Panc1 (cell line): ENCODE results near the gene CNIH1.

ENCODE experiments used
- TF ChIP-seq, protein P1 (sequence below), 2 experiments: IDR thresholded peaks; 2 replicates each; pipeline ENCODE4 v1.6.1; 2011 to 2012; ENCODE audit warnings: low read depth in 2 of 2, control low read depth in 1 of 2, low read length in 1 of 2, mild to moderate bottlenecking in 1 of 2, moderate library complexity in 1 of 2; ENCODE audit not compliant: insufficient read depth in 1 of 2
- TF ChIP-seq, protein P2 (sequence below): fragments of 450-650 bp; IDR thresholded peaks from 2 replicates; pipeline ENCODE4 v1.5.1; 2017; ENCODE audit warnings: mild to moderate bottlenecking

DNA sequence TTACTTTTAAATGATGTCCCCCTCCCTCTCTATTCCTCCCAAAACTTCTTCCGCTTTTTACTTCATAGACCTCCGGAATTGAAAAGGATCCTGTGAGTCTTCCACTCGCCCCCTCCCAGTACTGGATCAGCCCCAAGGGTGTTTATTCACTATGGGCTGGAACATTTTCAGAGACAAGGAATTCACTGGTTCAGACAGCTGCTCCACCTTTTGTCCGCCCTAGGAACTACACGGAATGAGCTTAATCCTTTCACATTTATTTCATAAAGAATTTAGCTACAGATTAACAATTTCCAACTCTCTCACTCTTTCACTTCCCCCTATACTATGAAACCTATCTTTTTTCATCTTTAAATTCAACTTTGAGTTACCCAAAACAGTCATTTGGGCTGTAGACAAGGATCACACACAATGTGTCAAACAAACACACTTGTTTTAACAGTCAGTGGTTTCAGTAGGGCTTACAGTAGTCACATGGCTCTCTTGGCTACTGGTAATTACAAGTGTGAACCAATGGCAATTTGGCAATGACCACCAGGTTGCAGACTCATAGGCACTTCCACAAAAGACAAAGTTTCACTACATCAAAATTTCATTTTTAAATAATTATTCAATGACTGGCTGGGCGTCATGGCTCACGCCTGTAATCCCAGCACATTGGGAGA is 20.6 kb downstream of the CNIH1 start:
- TF ChIP-seq, protein P1, sequence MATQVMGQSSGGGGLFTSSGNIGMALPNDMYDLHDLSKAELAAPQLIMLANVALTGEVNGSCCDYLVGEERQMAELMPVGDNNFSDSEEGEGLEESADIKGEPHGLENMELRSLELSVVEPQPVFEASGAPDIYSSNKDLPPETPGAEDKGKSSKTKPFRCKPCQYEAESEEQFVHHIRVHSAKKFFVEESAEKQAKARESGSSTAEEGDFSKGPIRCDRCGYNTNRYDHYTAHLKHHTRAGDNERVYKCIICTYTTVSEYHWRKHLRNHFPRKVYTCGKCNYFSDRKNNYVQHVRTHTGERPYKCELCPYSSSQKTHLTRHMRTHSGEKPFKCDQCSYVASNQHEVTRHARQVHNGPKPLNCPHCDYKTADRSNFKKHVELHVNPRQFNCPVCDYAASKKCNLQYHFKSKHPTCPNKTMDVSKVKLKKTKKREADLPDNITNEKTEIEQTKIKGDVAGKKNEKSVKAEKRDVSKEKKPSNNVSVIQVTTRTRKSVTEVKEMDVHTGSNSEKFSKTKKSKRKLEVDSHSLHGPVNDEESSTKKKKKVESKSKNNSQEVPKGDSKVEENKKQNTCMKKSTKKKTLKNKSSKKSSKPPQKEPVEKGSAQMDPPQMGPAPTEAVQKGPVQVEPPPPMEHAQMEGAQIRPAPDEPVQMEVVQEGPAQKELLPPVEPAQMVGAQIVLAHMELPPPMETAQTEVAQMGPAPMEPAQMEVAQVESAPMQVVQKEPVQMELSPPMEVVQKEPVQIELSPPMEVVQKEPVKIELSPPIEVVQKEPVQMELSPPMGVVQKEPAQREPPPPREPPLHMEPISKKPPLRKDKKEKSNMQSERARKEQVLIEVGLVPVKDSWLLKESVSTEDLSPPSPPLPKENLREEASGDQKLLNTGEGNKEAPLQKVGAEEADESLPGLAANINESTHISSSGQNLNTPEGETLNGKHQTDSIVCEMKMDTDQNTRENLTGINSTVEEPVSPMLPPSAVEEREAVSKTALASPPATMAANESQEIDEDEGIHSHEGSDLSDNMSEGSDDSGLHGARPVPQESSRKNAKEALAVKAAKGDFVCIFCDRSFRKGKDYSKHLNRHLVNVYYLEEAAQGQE (IDR thresholded peaks at IDR 0.05; ENCODE audit: insufficient read depth in 1 of 2, low read depth in 2 of 2, low read length in 1 of 2), result no peak
- TF ChIP-seq, protein P2, sequence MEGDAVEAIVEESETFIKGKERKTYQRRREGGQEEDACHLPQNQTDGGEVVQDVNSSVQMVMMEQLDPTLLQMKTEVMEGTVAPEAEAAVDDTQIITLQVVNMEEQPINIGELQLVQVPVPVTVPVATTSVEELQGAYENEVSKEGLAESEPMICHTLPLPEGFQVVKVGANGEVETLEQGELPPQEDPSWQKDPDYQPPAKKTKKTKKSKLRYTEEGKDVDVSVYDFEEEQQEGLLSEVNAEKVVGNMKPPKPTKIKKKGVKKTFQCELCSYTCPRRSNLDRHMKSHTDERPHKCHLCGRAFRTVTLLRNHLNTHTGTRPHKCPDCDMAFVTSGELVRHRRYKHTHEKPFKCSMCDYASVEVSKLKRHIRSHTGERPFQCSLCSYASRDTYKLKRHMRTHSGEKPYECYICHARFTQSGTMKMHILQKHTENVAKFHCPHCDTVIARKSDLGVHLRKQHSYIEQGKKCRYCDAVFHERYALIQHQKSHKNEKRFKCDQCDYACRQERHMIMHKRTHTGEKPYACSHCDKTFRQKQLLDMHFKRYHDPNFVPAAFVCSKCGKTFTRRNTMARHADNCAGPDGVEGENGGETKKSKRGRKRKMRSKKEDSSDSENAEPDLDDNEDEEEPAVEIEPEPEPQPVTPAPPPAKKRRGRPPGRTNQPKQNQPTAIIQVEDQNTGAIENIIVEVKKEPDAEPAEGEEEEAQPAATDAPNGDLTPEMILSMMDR, result peak; percentile 70
